K562 (cell line): ENCODE measurements around the gene CNNM4. TPM values are rescaled to one million over a fixed set of nuclear protein-coding genes. Genes with fewer than 3 reads are reported as not detected.

Experiments used
- CEBPB ChIP-seq: fragments of 450-650 bp; IDR thresholded peaks from 2 replicates; pipeline ENCODE4 v1.6.1; 2016; ENCODE audit warnings: missing genetic modification characterization, missing compliant biosample characterization
- CREB3L1 ChIP-seq: fragments of 450-650 bp; IDR thresholded peaks from 2 replicates; pipeline ENCODE4 v1.6.1; 2014; ENCODE audit warnings: low read depth, mild to moderate bottlenecking, moderate library complexity, borderline replicate concordance
- HMG20A ChIP-seq: fragments of 450-650 bp; formaldehyde crosslinking; conservative IDR thresholded peaks from 2 replicates; pipeline ENCODE4 v1.4.0; 2020; ENCODE audit warnings: mild to moderate bottlenecking, mixed read lengths
- KAT7 ChIP-seq: sonication (generic); formaldehyde crosslinking; IDR thresholded peaks from 2 replicates; pipeline ENCODE4 v1.8.0; 2022; ENCODE audit warnings: missing genetic modification reagents, mild to moderate bottlenecking, borderline replicate concordance
- MTA1 ChIP-seq: fragments of 450-650 bp; IDR thresholded peaks from 2 replicates; pipeline ENCODE4 v1.6.1; 2017; ENCODE audit warnings: borderline replicate concordance
- MTF1 ChIP-seq: fragments of 250-450 bp; sonication (Bioruptor Pico); IDR thresholded peaks from 2 replicates; pipeline ENCODE4 v1.9.0; 2021; ENCODE audit warnings: moderate library complexity, mild to moderate bottlenecking, inconsistent platforms, borderline replicate concordance
- NFXL1 ChIP-seq: fragments of 450-650 bp; formaldehyde crosslinking; IDR thresholded peaks from 2 replicates; pipeline ENCODE4 v1.4.0; 2021; ENCODE audit warnings: mild to moderate bottlenecking
- RB1 ChIP-seq: fragments of 450-650 bp; IDR thresholded peaks from 2 replicates; pipeline ENCODE4 v1.6.1; 2017; ENCODE audit warnings: low read depth, mild to moderate bottlenecking
- RCOR1 ChIP-seq, 2 experiments: IDR thresholded peaks; 2 replicates each; pipeline ENCODE4 v1.6.1; 2012; ENCODE audit warnings: low read depth in 2 of 2, low read length in 2 of 2, borderline replicate concordance in 1 of 2, improper control_type of control experiment in 1 of 2
- RHOXF2B ChIP-seq: fragments of 250-450 bp; sonication (Bioruptor Pico); conservative IDR thresholded peaks from 2 replicates; pipeline ENCODE4 v1.5.1; 2021
- SMAD2 ChIP-seq: fragments of 150-350 bp; IDR thresholded peaks from 2 replicates; pipeline ENCODE4 v1.6.1; 2014; ENCODE audit warnings: low read depth, mild to moderate bottlenecking, low read length
- SNIP1 ChIP-seq: fragments of 450-650 bp; IDR thresholded peaks from 2 replicates; pipeline ENCODE4 v1.7.1; 2017; ENCODE audit warnings: low read depth, mild to moderate bottlenecking
- TOE1 ChIP-seq, 2 experiments: fragments of 450-650 bp in 1 of 2; sonication (generic) in 1 of 2; formaldehyde crosslinking in 1 of 2; IDR thresholded peaks; 2 replicates each; pipeline versions ENCODE4 v1.7.1 to v1.8.0; 2016 to 2022; ENCODE audit warnings: borderline replicate concordance in 2 of 2, mild to moderate bottlenecking in 2 of 2, antibody characterized with exemption in 1 of 2, inconsistent platforms in 1 of 2, low read depth in 1 of 2, missing genetic modification reagents in 1 of 2, moderate library complexity in 1 of 2
- ZBTB11 ChIP-seq, 3 experiments: fragments of 200-800 bp in 1 of 3; fragments of 250-450 bp in 1 of 3; fragments of 450-650 bp in 1 of 3; sonication (Bioruptor Pico) in 1 of 3; sonication (Bioruptor generic) in 1 of 3; formaldehyde crosslinking in 1 of 3; IDR thresholded peaks; 2 replicates each; pipeline versions ENCODE4 v1.6.1 to v1.8.0; 2016 to 2022; ENCODE audit warnings: mild to moderate bottlenecking in 2 of 3, missing genetic modification characterization in 2 of 3, missing compliant biosample characterization in 1 of 3, moderate library complexity in 1 of 3
- ZFPM2 ChIP-seq: fragments of 250-450 bp; sonication (Bioruptor Pico); IDR thresholded peaks from 2 replicates; pipeline ENCODE4 v1.5.1; 2022; ENCODE audit warnings: mild to moderate bottlenecking
- polyA plus RNA-seq, 8 experiments: library from polyadenylated mRNA; depleted of rRNA in 4 of 8; stranded (reverse) in 5 of 8; unstranded in 3 of 8; fragments of >200 nt; fragmentation: Nextera tagmentation in 2 of 8; fragmentation: Illumina TruSeq in 1 of 8; extraction: Ambion mirVana in 2 of 8; extraction: Trizol in 1 of 8; gene quantifications; 2 replicates each; pipeline versions ENCODE4 v1.2.1 to v1.2.3, GENCODE V29; 2011 to 2014; ENCODE audit warnings: inconsistent platforms in 1 of 8, missing spikeins in 1 of 8
- total RNA-seq, 7 experiments: library from RNA; depleted of rRNA in 6 of 7; stranded (reverse); fragments of >200 nt in 6 of 7; fragmentation: Illumina TruSeq in 2 of 7; extraction: Trizol in 2 of 7; gene quantifications; 2 replicates each; pipeline versions ENCODE4 v1.2.1 to v1.2.3, GENCODE V29; 2011 to 2021; ENCODE audit warnings: low replicate concordance in 1 of 7
- TF ChIP-seq, protein P1 (sequence below): fragments of 450-650 bp; IDR thresholded peaks from 2 replicates; pipeline ENCODE4 v1.6.1; 2018; ENCODE audit not compliant: partially characterized antibody

Gene CNNM4
- total and polyA plus RNA-seq, 9 of the 15 experiments (the other 6 are each of a cell fraction or from before 2014, with no cell fraction given), result 0.96 to 6.3 (median 2.8) TPM

DNA sequence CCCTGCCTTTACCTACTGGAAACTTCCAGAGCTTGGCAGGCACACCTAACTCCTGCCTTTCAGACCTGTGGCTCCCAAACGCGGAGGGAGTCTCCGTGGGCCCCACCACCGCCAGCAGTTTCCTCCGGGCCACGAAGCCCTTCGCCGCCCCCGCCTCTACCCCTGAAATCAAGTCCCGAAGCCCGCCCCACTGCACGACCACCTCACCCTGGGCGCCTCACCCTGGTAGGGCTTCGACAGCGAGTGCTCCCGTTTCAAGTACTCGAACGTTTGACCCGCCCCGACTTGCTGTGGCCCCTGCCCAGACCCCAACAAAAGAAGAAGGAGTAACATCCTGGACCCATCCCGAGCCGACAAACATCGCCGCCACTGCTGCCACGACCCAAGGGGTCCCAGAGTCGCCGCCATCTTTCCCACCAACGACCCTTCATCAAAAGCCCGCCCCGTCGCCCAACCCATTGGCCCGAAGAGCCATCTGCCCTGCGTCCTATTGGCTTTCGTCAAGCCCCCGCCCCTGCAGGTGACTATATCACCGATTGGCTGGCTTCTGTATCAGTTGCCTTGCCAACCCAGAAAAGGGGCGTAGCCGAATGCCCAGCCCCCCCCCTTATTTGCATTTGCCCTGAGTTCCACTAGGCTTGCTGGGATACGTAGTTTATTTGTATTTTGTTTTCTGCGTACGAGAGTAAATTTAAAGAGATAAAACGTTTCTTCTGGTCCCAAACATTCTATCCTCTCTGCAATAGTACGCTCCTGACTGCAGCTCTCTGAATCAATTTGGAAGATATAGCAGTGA, 20.9 kb upstream of the CNNM4 start, which contains the start of gene LMAN2L (continued):
- TF ChIP-seq ZFPM2, result no peak
- TF ChIP-seq MTA1, result no peak
- no peak for TF ChIP-seq RB1
- TF ChIP-seq, protein P1, sequence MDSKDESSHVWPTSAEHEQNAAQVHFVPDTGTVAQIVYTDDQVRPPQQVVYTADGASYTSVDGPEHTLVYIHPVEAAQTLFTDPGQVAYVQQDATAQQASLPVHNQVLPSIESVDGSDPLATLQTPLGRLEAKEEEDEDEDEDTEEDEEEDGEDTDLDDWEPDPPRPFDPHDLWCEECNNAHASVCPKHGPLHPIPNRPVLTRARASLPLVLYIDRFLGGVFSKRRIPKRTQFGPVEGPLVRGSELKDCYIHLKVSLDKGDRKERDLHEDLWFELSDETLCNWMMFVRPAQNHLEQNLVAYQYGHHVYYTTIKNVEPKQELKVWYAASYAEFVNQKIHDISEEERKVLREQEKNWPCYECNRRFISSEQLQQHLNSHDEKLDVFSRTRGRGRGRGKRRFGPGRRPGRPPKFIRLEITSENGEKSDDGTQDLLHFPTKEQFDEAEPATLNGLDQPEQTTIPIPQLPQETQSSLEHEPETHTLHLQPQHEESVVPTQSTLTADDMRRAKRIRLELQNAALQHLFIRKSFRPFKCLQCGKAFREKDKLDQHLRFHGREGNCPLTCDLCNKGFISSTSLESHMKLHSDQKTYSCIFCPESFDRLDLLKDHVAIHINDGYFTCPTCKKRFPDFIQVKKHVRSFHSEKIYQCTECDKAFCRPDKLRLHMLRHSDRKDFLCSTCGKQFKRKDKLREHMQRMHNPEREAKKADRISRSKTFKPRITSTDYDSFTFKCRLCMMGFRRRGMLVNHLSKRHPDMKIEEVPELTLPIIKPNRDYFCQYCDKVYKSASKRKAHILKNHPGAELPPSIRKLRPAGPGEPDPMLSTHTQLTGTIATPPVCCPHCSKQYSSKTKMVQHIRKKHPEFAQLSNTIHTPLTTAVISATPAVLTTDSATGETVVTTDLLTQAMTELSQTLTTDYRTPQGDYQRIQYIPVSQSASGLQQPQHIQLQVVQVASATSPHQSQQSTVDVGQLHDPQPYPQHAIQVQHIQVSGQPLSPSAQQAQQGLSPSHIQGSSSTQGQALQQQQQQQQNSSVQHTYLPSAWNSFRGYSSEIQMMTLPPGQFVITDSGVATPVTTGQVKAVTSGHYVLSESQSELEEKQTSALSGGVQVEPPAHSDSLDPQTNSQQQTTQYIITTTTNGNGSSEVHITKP, result peak; percentile 5
- TF ChIP-seq ZBTB11 (CRISPR knock-in tag; IDR thresholded peaks at IDR 0.05), result 0 out of 6 replicates have a peak, but pooled peaks of 1 of the 3 experiments have one; percentile 35
- no peak for TF ChIP-seq MTF1
- TF ChIP-seq RHOXF2B (CRISPR knock-in tag), result no peak
- TF ChIP-seq SNIP1, result no peak
- 0 out of 4 replicates have a peak, but pooled peaks of 1 of the 2 experiments have one; percentile 22 for TF ChIP-seq RCOR1 (IDR thresholded peaks at IDR 0.05; ENCODE audit: borderline replicate concordance in 1 of 2, low read depth in 2 of 2, low read length in 2 of 2)
- peak; percentile 12; the same call in 1 of the 2 replicates for TF ChIP-seq TOE1 (IDR thresholded peaks at IDR 0.05; ENCODE audit: borderline replicate concordance)
- TF ChIP-seq TOE1 (CRISPR knock-in tag; IDR thresholded peaks at IDR 0.05; ENCODE audit: borderline replicate concordance, low read depth), result no peak
- TF ChIP-seq CEBPB (tag), result no peak
- no peak for TF ChIP-seq KAT7 (CRISPR knock-in tag)
- peak; percentile 62; the same call in 1 of the 2 replicates for TF ChIP-seq CREB3L1
- TF ChIP-seq HMG20A (CRISPR knock-in tag), result no peak
- TF ChIP-seq NFXL1 (CRISPR knock-in tag), result no peak
- no peak for TF ChIP-seq SMAD2
